Kidney epithelial cell (primary cell): ENCODE results near the gene DAPK1. TPM values are rescaled to one million over a fixed set of nuclear protein-coding genes. Genes with fewer than 3 reads are reported as not detected.

Experiments
- DNase-seq: peaks from one replicate; pipeline ENCODE4 v3.0.0-alpha.2; 2010; ENCODE audit warnings: low read depth
- H3K27me3 ChIP-seq: 2 replicates; pipeline ENCODE4 v1.6.0; 2011; ENCODE audit warnings: low read length; ENCODE audit not compliant: control insufficient read depth, insufficient read depth
- H3K36me3 ChIP-seq: 2 replicates; pipeline ENCODE4 v1.5.1; 2011; ENCODE audit warnings: low read length; ENCODE audit not compliant: control insufficient read depth, insufficient read depth
- H3K4me3 ChIP-seq: 2 replicates; pipeline ENCODE4 v1.5.1; 2011; ENCODE audit warnings: low read depth, mild to moderate bottlenecking, control low read depth, low read length
- CTCF ChIP-seq: IDR thresholded peaks from 2 replicates; pipeline ENCODE4 v1.5.1; 2011; ENCODE audit warnings: mild to moderate bottlenecking, moderate library complexity, low read length, control low read depth, inconsistent platforms; ENCODE audit not compliant: insufficient read depth, poor library complexity, severe bottlenecking
- total RNA-seq: library from RNA; depleted of rRNA; stranded (reverse); fragments of >200 nt; gene quantifications from 2 replicates; pipeline ENCODE4 v1.2.3, GENCODE V29; 2015

DAPK1 gene
- total RNA-seq, 1 donor from 2014 or later: 23.5 TPM

GRCh38 chr9:87718231-87718630 lies 220.6 kb downstream of the DAPK1 start:
- Histone ChIP-seq H3K27me3 (no peaks in the 10 kb centered on the region), H3K4me3 (no peak overlapping the region), H3K36me3 (no peaks in the 10 kb centered on the region)
- TF ChIP-seq CTCF: no peak
- DNase-seq: no peak

- H3K36me3 ChIP-seq: no peaks in the 10 kb centered on the region
- no peak for DNase-seq
- TF ChIP-seq CTCF: no peak
- no peaks in the 10 kb centered on the region for H3K27me3 ChIP-seq
- H3K4me3 ChIP-seq: no peak overlapping the region
Measured at GRCh38 chr9:87718852-87719612, 221.4 kb downstream of the DAPK1 start.

- Histone ChIP-seq H3K4me3 (no peak overlapping the region), H3K27me3 (no peaks in the 10 kb centered on the region), H3K36me3 (no peaks in the 10 kb centered on the region)
- DNase-seq: no peak
- TF ChIP-seq CTCF: no peak
Measured at GRCh38 chr9:87720173-87720572, 222.5 kb downstream of the DAPK1 start.

- no peak overlapping the region for H3K4me3 ChIP-seq
- DNase-seq: no peak
- no peaks in the 10 kb centered on the region for H3K36me3 ChIP-seq
- no peak for TF ChIP-seq CTCF
- no peaks in the 10 kb centered on the region for H3K27me3 ChIP-seq
Measured at GRCh38 chr9:87722393-87723088, 224.9 kb downstream of the DAPK1 start.

GRCh38 chr9:87725356-87725899 lies 227.8 kb downstream of the DAPK1 start:
- Histone ChIP-seq H3K36me3 (no peaks in the 10 kb centered on the region), H3K27me3 (no peaks in the 10 kb centered on the region), H3K4me3 (peak overlapping the region; percentile 79)
- no peak for TF ChIP-seq CTCF
- DNase-seq: no peak
